ENCODE measurements around the gene ARPP21.
"Not testable (repeated sequence)": the region's sequence is repeated elsewhere in the genome, so short reads cannot be mapped to it uniquely, and the experiment has no call there.

ARPP21 gene

GRCh38 chr3:35639254-35640186 is at the start of gene ARPP21:
ARPP21 (plus strand) TSS chr3:35639525; CDS start chr3:35681752, 42,227 bp downstream.
- in situ Hi-C loops (cut with HindIII; ENCODE audit: low sequenced_read_pairs): no loop called here

- in situ Hi-C loops (cut with HindIII; ENCODE audit: low sequenced_read_pairs): no loop called here
Observed at GRCh38 chr3:35592589-35593295, 46.6 kb upstream of the ARPP21 start.

- in situ Hi-C loops (cut with HindIII; ENCODE audit: low sequenced_read_pairs): no loop called here
Observed at GRCh38 chr3:35594739-35595138, 44.6 kb upstream of the ARPP21 start.

GRCh38 chr3:35596335-35596995 is 42.9 kb upstream of the ARPP21 start:
- in situ Hi-C loops (cut with HindIII; ENCODE audit: low sequenced_read_pairs): no loop called here

GRCh38 chr3:35597490-35597889 is 41.8 kb upstream of the ARPP21 start:
- in situ Hi-C loops (cut with HindIII; ENCODE audit: low sequenced_read_pairs): no loop called here

GRCh38 chr3:35598804-35599203 is 40.5 kb upstream of the ARPP21 start:
- in situ Hi-C loops (cut with HindIII; ENCODE audit: low sequenced_read_pairs): no loop called here

GRCh38 chr3:35601959-35602358 is 37.4 kb upstream of the ARPP21 start:
- in situ Hi-C loops (cut with HindIII; ENCODE audit: low sequenced_read_pairs): no loop called here

GRCh38 chr3:35602395-35602936 is 36.9 kb upstream of the ARPP21 start:
- in situ Hi-C loops (cut with HindIII; ENCODE audit: low sequenced_read_pairs): no loop called here

- in situ Hi-C loops (cut with HindIII; ENCODE audit: low sequenced_read_pairs): no loop called here
Observed at GRCh38 chr3:35616346-35616745, 23.0 kb upstream of the ARPP21 start.

- in situ Hi-C loops (cut with HindIII; ENCODE audit: low sequenced_read_pairs): no loop called here
Observed at GRCh38 chr3:35617370-35617769, 22.0 kb upstream of the ARPP21 start.

- in situ Hi-C loops (cut with HindIII; ENCODE audit: low sequenced_read_pairs): not testable (repeated sequence)
Observed at GRCh38 chr3:35620238-35620637, 19.1 kb upstream of the ARPP21 start.

- in situ Hi-C loops (cut with HindIII; ENCODE audit: low sequenced_read_pairs): no loop called here
Observed at GRCh38 chr3:35624698-35625097, 14.6 kb upstream of the ARPP21 start.

- in situ Hi-C loops (cut with HindIII; ENCODE audit: low sequenced_read_pairs): no loop called here
Observed at GRCh38 chr3:35633332-35634124, 5.8 kb upstream of the ARPP21 start.

- in situ Hi-C loops (cut with HindIII; ENCODE audit: low sequenced_read_pairs): no loop called here
Observed at GRCh38 chr3:35635407-35635806, 3.9 kb upstream of the ARPP21 start.

GRCh38 chr3:35635926-35636683 is 3.2 kb upstream of the ARPP21 start:
- in situ Hi-C loops (cut with HindIII; ENCODE audit: low sequenced_read_pairs): no loop called here

GRCh38 chr3:35638251-35638979 is 910 bp upstream of the ARPP21 start:
- in situ Hi-C loops (cut with HindIII; ENCODE audit: low sequenced_read_pairs): no loop called here

GRCh38 chr3:35638980-35639253 is 408 bp upstream of the ARPP21 start:
- in situ Hi-C loops (cut with HindIII; ENCODE audit: low sequenced_read_pairs): no loop called here

- in situ Hi-C loops (cut with HindIII; ENCODE audit: low sequenced_read_pairs): no loop called here
Observed at GRCh38 chr3:35640190-35641165, 1.2 kb downstream of the ARPP21 start.

All from DLD1 (cell line).